Measurements from ENCODE around the gene STARD9. TPM values are rescaled to one million over a fixed set of nuclear protein-coding genes. Genes with fewer than 3 reads are reported as not detected.

Gene STARD9
- total and polyA plus RNA-seq, 9 of the 15 experiments (the other 6 are each of a cell fraction or from before 2014, with no cell fraction given): 0.45 to 6.0 (median 3.6) TPM

DNA sequence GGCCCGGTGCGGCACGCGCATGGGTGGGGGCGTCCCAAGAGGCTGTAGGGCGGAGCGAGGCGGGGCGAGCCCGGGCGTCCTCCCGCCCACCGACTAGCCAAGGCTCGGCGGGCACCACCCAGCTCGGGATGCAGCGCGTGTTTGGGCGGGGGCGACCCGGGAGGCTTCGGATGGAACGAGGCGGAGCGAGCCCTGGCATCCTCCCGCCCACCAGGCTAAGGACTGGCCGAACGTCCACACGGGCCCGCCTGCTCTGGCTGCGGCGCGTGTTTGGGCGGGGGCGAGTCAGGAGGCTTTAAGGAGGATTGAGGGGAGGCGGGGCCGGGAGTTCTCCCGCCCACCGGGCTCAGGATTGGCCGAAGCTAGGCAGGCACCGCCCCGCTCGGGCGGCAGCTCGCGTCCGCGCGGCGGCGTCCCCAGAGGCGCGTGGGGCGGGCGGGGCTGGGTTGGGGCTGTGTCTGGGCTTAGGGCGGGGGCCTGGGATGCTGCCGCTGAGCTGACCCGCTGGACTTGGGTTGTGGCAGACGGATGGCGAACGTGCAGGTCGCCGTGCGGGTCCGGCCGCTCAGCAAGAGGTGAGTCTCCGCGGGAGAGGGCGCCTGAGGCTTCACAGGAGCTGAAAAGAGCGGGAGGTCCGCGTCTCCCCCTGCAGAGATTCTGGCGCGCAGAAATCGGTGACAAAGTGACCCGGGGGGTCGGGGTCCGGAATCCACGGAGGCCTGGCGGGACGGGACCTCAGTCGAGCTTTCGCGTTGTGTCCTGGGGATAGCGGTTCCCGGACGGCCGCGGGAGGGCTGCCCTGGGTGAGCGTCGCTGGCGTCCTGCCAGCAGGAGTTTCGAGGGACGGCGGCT is at the start of gene STARD9 (continued):
- TF ChIP-seq MECOM (CRISPR knock-in tag; IDR thresholded peaks at IDR 0.05) (no peak), SAFB2 (IDR thresholded peaks at IDR 0.05; ENCODE audit: borderline replicate concordance, low read depth, low read length, severe bottlenecking) (no peak), ELF1 (tag; IDR thresholded peaks at IDR 0.05) (no peak), ZNF707 (CRISPR knock-in tag; conservative IDR thresholded peaks at IDR 0.05) (no peak), ZNF184 (CRISPR knock-in tag; IDR thresholded peaks at IDR 0.05) (no peak), FOXM1 (IDR thresholded peaks at IDR 0.05; ENCODE audit: low read depth) (no peak), FOXM1 (CRISPR knock-in tag; IDR thresholded peaks at IDR 0.05; ENCODE audit: low read depth) (peak; percentile 81; the same call in 1 of the 2 replicates), PCBP2 (IDR thresholded peaks at IDR 0.05; ENCODE audit: low read depth, low read length, poor library complexity, severe bottlenecking) (no peak), ZNF717 (CRISPR knock-in tag; IDR thresholded peaks at IDR 0.05) (no peak), ZBTB12 (CRISPR knock-in tag; IDR thresholded peaks at IDR 0.05) (no peak), NCOA4 (IDR thresholded peaks at IDR 0.05; ENCODE audit: partially characterized antibody) (no peak), FOXP4 (CRISPR knock-in tag; IDR thresholded peaks at IDR 0.05; ENCODE audit: borderline replicate concordance) (peak; percentile 97), BDP1 (IDR thresholded peaks at IDR 0.05; ENCODE audit: insufficient read depth, insufficient read length) (no peak), GTF2F1 (IDR thresholded peaks at IDR 0.05; ENCODE audit: low read depth, low read length) (no peak), SNRNP70 (optimal IDR thresholded peaks at IDR 0.05; ENCODE audit: low read depth, low read length) (no peak), KDM5B (IDR thresholded peaks at IDR 0.05; ENCODE audit: insufficient replicate concordance, low read depth, low read length) (peak; percentile 83), FOS (IDR thresholded peaks at IDR 0.05; ENCODE audit: extremely low read depth, insufficient read length) (no peak)
- TF ChIP-seq, protein P1, sequence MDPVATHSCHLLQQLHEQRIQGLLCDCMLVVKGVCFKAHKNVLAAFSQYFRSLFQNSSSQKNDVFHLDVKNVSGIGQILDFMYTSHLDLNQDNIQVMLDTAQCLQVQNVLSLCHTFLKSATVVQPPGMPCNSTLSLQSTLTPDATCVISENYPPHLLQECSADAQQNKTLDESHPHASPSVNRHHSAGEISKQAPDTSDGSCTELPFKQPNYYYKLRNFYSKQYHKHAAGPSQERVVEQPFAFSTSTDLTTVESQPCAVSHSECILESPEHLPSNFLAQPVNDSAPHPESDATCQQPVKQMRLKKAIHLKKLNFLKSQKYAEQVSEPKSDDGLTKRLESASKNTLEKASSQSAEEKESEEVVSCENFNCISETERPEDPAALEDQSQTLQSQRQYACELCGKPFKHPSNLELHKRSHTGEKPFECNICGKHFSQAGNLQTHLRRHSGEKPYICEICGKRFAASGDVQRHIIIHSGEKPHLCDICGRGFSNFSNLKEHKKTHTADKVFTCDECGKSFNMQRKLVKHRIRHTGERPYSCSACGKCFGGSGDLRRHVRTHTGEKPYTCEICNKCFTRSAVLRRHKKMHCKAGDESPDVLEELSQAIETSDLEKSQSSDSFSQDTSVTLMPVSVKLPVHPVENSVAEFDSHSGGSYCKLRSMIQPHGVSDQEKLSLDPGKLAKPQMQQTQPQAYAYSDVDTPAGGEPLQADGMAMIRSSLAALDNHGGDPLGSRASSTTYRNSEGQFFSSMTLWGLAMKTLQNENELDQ (CRISPR knock-in tag; IDR thresholded peaks at IDR 0.05; ENCODE audit: borderline replicate concordance): no peak
- TF ChIP-seq, protein P2, sequence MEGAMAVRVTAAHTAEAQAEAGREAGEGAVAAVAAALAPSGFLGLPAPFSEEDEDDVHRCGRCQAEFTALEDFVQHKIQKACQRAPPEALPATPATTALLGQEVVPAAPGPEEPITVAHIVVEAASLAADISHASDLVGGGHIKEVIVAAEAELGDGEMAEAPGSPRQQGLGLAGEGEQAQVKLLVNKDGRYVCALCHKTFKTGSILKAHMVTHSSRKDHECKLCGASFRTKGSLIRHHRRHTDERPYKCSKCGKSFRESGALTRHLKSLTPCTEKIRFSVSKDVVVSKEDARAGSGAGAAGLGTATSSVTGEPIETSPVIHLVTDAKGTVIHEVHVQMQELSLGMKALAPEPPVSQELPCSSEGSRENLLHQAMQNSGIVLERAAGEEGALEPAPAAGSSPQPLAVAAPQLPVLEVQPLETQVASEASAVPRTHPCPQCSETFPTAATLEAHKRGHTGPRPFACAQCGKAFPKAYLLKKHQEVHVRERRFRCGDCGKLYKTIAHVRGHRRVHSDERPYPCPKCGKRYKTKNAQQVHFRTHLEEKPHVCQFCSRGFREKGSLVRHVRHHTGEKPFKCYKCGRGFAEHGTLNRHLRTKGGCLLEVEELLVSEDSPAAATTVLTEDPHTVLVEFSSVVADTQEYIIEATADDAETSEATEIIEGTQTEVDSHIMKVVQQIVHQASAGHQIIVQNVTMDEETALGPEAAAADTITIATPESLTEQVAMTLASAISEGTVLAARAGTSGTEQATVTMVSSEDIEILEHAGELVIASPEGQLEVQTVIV (CRISPR knock-in tag; IDR thresholded peaks at IDR 0.05; ENCODE audit: borderline replicate concordance): no peak
